SU-DHL-6 (cell line): ENCODE data around the gene MREG.

Source experiments
- H2AFZ ChIP-seq: fragments of 200-600 bp; sonication (generic); 2 replicates; pipeline ENCODE4 v1.6.1; 2014; ENCODE audit warnings: low read depth, mild to moderate bottlenecking, moderate library complexity, mixed read lengths, antibody characterized with exemption, low read length; ENCODE audit not compliant: severe bottlenecking
- H3F3A ChIP-seq: fragments of 200-600 bp; shearing (Covaris generic); 2 replicates; pipeline ENCODE4 v1.6.0; 2016; ENCODE audit warnings: antibody characterized with exemption, mild to moderate bottlenecking; ENCODE audit not compliant: insufficient read depth
- H3K27ac ChIP-seq: fragments of 200-600 bp; sonication (generic); 2 replicates; pipeline ENCODE4 v1.5.1; 2016; ENCODE audit warnings: low read depth, mild to moderate bottlenecking, low read length, moderate library complexity, mixed read lengths
- H3K27me3 ChIP-seq: fragments of 200-600 bp; sonication (generic), shearing (Covaris generic); 2 replicates; pipeline ENCODE4 v1.6.0; 2014; ENCODE audit warnings: mild to moderate bottlenecking, low read length
- H3K36me3 ChIP-seq: fragments of 200-600 bp; sonication (generic); 2 replicates; pipeline ENCODE4 v1.6.1; 2014; ENCODE audit warnings: mild to moderate bottlenecking, low read length, mixed read lengths
- H3K4me2 ChIP-seq: fragments of 300-600, 200-600 bp; shearing (Covaris generic), sonication (generic); 2 replicates; pipeline ENCODE4 v1.6.0; 2014; ENCODE audit warnings: low read length, low read depth, mild to moderate bottlenecking; ENCODE audit not compliant: poor library complexity, severe bottlenecking
- H3K4me3 ChIP-seq: fragments of 200-600 bp; sonication (generic); 2 replicates; pipeline ENCODE4 v1.5.1; 2014; ENCODE audit warnings: antibody characterized with exemption, low read length, mild to moderate bottlenecking, mixed read lengths; ENCODE audit not compliant: insufficient read depth, poor library complexity, severe bottlenecking
- H3K79me2 ChIP-seq: fragments of 200-600 bp; sonication (generic); 2 replicates; pipeline ENCODE4 v1.6.1; 2014; ENCODE audit warnings: mild to moderate bottlenecking, low read length, moderate library complexity; ENCODE audit not compliant: insufficient read depth
- H3K9ac ChIP-seq: fragments of 200-600 bp; sonication (generic); 2 replicates; pipeline ENCODE4 v1.7.0; 2014; ENCODE audit warnings: mild to moderate bottlenecking, low read length
- H3K9me2 ChIP-seq: fragments of 200-600 bp; sonication (generic); replicated peaks from 2 replicates; pipeline ENCODE4 v1.6.1; 2014; ENCODE audit warnings: low read length; ENCODE audit not compliant: insufficient read depth
- H3K9me3 ChIP-seq: fragments of 200-600 bp; sonication (generic); 2 replicates; pipeline ENCODE4 v1.6.1; 2014; ENCODE audit warnings: low read length, mixed read lengths; ENCODE audit not compliant: insufficient read depth
- H4K20me1 ChIP-seq: fragments of 200-600 bp; sonication (generic); 2 replicates; pipeline ENCODE4 v1.6.1; 2014; ENCODE audit warnings: low read depth, mild to moderate bottlenecking, antibody characterized with exemption, low read length, moderate library complexity, mixed read lengths
- EZH2phosphoT487 ChIP-seq: fragments of 200-600 bp; sonication (generic), shearing (Covaris generic); conservative IDR thresholded peaks from 2 replicates; pipeline ENCODE4 v1.6.1; 2018; ENCODE audit warnings: mild to moderate bottlenecking, antibody characterized with exemption, low read length, moderate library complexity, mixed read lengths
- TF ChIP-seq, protein P1 (sequence below): fragments of 200-600 bp; sonication (generic); IDR thresholded peaks from one replicate; pipeline ENCODE4 v1.5.1; 2017; ENCODE audit warnings: antibody characterized with exemption, mild to moderate bottlenecking, low read length, moderate library complexity; ENCODE audit not compliant: insufficient read depth, poor library complexity, severe bottlenecking

MREG gene

DNA sequence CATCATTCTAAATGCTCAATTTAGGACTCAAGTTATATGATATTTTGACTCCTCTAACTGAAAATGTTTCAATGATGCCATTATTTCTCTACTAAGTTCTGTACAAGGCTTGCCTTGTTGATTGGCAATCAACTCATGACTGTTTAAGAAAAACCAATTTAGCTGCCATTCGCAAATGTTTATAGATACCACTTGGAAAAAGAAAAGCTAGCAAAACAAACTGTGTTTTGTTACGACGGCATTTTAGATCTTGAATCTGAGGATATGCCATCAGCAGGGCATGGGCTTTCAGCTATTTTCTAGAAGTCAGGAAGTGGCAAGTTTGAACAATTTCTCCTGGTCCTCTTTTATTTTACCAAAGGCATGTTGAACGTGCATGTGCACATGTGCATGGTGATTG lies 65.3 kb downstream of the MREG start:
- Histone ChIP-seq H3K27ac (no peak overlapping the region), H3F3A (no peaks in the 10 kb centered on the region), H3K79me2 (no peaks in the 10 kb centered on the region), H3K9me2 (no peaks in the 10 kb centered on the region), H2AFZ (no peak overlapping the region), H4K20me1 (no peaks in the 10 kb centered on the region), H3K9ac (no peak overlapping the region), H3K36me3 (no peaks in the 10 kb centered on the region), H3K27me3 (no peaks in the 10 kb centered on the region), H3K4me2 (no peak overlapping the region), H3K4me3 (no peak overlapping the region), H3K9me3 (no peaks in the 10 kb centered on the region)
- TF ChIP-seq EZH2phosphoT487: no peak
- TF ChIP-seq, protein P1, sequence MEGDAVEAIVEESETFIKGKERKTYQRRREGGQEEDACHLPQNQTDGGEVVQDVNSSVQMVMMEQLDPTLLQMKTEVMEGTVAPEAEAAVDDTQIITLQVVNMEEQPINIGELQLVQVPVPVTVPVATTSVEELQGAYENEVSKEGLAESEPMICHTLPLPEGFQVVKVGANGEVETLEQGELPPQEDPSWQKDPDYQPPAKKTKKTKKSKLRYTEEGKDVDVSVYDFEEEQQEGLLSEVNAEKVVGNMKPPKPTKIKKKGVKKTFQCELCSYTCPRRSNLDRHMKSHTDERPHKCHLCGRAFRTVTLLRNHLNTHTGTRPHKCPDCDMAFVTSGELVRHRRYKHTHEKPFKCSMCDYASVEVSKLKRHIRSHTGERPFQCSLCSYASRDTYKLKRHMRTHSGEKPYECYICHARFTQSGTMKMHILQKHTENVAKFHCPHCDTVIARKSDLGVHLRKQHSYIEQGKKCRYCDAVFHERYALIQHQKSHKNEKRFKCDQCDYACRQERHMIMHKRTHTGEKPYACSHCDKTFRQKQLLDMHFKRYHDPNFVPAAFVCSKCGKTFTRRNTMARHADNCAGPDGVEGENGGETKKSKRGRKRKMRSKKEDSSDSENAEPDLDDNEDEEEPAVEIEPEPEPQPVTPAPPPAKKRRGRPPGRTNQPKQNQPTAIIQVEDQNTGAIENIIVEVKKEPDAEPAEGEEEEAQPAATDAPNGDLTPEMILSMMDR: no peak

- Histone ChIP-seq H3K79me2 (no peaks in the 10 kb centered on the region), H3K27ac (no peak overlapping the region), H3K4me2 (no peak overlapping the region), H3K9me2 (no peaks in the 10 kb centered on the region), H4K20me1 (no peaks in the 10 kb centered on the region), H2AFZ (no peak overlapping the region), H3F3A (no peaks in the 10 kb centered on the region), H3K36me3 (no peaks in the 10 kb centered on the region), H3K9ac (no peak overlapping the region), H3K27me3 (no peaks in the 10 kb centered on the region), H3K9me3 (no peaks in the 10 kb centered on the region), H3K4me3 (no peak overlapping the region)
- TF ChIP-seq EZH2phosphoT487: no peak
- TF ChIP-seq, protein P1: no peak
Measured at GRCh38 chr2:215946586-215946985, 66.8 kb downstream of the MREG start.

GRCh38 chr2:215942194-215942593 lies 71.2 kb downstream of the MREG start:
- no peaks in the 10 kb centered on the region for H4K20me1 ChIP-seq
- no peak overlapping the region for H3K4me3 ChIP-seq
- H3K27ac ChIP-seq: no peak overlapping the region
- H3K36me3 ChIP-seq: no peaks in the 10 kb centered on the region
- TF ChIP-seq, protein P1: no peak
- TF ChIP-seq EZH2phosphoT487: no peak
- H2AFZ ChIP-seq: no peak overlapping the region
- no peaks in the 10 kb centered on the region for H3K9me3 ChIP-seq
- no peaks in the 10 kb centered on the region for H3K27me3 ChIP-seq
- H3F3A ChIP-seq: no peaks in the 10 kb centered on the region
- no peak overlapping the region for H3K9ac ChIP-seq
- no peaks in the 10 kb centered on the region for H3K79me2 ChIP-seq
- no peaks in the 10 kb centered on the region for H3K9me2 ChIP-seq
- no peak overlapping the region for H3K4me2 ChIP-seq

GRCh38 chr2:215941726-215942125 lies 71.6 kb downstream of the MREG start:
- H3K27ac ChIP-seq: no peak overlapping the region
- H3K9me2 ChIP-seq: no peaks in the 10 kb centered on the region
- no peaks in the 10 kb centered on the region for H3K79me2 ChIP-seq
- no peak overlapping the region for H3K4me3 ChIP-seq
- no peaks in the 10 kb centered on the region for H3K9me3 ChIP-seq
- no peaks in the 10 kb centered on the region for H4K20me1 ChIP-seq
- H3F3A ChIP-seq: no peaks in the 10 kb centered on the region
- TF ChIP-seq, protein P1: no peak
- TF ChIP-seq EZH2phosphoT487: no peak
- H3K9ac ChIP-seq: no peak overlapping the region
- no peak overlapping the region for H2AFZ ChIP-seq
- H3K4me2 ChIP-seq: no peak overlapping the region
- H3K27me3 ChIP-seq: no peaks in the 10 kb centered on the region
- H3K36me3 ChIP-seq: no peaks in the 10 kb centered on the region
